HL-60/S4 treated with retinoic acid at 250 ng/mL for 4 days and 3 days (cell line): ENCODE results near the gene SLC44A4.
"Not testable (repeated sequence)": the region's sequence is repeated elsewhere in the genome, so short reads cannot be mapped to it uniquely, and the experiment has no call there.

Experiments
- in situ Hi-C: fragments of 300-500 bp; cut with MboI; formaldehyde crosslinking; loops from 2 replicates; pipeline ENCODE4 v1.7.0; 2022; ENCODE audit warnings: low sequenced_read_pairs

SLC44A4 gene

GRCh38 chr6:31860349-31860748 lies 18.4 kb downstream of the SLC44A4 start:
- in situ Hi-C loops, result no loop called here

GRCh38 chr6:31859923-31860322 lies 18.9 kb downstream of the SLC44A4 start:
- in situ Hi-C loops, result no loop called here

DNA sequence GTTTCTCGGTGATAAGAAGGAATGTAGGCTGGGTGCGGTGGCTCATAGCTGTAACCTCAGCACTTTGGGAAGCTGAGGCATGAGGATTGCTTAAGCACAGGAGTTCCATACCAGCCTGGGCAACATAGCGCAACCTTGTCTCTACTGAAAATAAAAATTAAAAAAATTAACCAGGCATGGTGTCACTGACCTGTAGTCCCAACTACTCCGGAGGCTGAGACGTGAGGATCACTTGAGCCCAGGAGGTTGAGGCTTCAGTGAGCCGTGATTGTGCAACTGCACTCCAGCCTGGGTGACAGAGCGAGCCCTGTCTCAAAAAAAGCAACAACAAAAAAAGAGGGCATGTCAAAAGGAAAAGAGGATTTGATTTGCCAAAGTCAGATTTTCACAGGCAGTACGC lies 20.1 kb downstream of the SLC44A4 start:
- in situ Hi-C loops, result no loop called here

DNA sequence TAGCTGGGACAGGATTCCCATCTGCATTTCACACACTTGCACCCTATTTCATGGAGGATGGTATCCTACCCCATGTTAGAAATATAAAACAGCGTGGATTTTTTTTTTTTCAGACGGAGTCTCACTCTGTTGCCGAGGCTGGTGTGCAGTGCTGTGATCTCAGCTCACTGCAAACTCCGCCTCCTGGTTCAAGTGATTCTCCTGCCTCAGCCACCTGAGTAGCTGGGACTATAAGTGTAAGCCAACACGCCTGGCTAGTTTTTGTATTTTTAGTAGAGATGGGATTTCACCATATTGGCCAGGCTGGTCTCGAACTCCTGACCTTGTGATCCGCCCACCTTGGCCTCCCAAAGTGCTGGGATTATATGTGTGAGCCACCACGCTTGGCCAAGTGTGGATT lies 21.0 kb downstream of the SLC44A4 start:
- in situ Hi-C loops, result not testable (repeated sequence)

GRCh38 chr6:31851980-31852718 lies 26.6 kb downstream of the SLC44A4 start:
- in situ Hi-C loops, result not testable (repeated sequence)

DNA sequence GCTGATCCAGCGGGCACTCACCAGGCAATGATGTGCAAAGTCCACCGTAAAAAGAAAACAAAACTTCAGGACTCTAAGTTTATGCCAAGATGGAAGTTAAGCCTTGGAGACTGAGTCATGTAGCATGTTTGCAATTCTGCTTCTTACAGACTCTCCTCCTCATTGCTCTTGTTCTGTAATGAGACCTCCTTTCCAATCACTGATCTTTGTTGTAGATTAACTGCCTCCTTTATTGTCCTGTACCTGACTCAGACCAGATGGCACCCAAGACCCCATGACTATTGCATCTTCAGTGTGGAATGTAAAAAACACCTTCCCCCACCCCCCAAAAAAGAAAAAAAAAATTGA lies 27.3 kb downstream of the SLC44A4 start:
- in situ Hi-C loops, result no loop called here

GRCh38 chr6:31850765-31851484 lies 27.9 kb downstream of the SLC44A4 start:
- in situ Hi-C loops, result no loop called here

- in situ Hi-C loops, result no loop called here
Measured at GRCh38 chr6:31847276-31847978, 31.4 kb downstream of the SLC44A4 start.

- in situ Hi-C loops, result no loop called here
Measured at GRCh38 chr6:31844507-31844906, 34.3 kb downstream of the SLC44A4 start.

DNA sequence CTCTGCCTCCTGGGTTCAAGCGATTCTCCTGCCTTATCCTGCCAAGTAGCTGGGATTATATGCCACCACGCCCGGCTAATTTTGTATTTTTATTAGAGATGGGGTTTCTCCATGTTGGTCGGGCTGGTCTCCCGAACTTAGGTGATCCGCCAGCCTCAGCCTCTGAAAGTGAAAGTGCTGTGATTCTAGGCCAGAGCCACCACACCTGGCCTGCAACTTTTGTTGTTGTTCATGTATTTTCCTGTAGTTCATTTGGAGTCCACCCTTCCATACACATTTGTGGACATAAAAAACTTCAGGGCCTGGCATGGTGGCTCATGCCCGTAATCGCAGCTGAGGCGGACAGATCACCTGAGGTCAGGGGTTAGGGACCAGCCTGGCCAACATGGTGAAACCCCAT lies 36.7 kb downstream of the SLC44A4 start:
- in situ Hi-C loops, result no loop called here

DNA sequence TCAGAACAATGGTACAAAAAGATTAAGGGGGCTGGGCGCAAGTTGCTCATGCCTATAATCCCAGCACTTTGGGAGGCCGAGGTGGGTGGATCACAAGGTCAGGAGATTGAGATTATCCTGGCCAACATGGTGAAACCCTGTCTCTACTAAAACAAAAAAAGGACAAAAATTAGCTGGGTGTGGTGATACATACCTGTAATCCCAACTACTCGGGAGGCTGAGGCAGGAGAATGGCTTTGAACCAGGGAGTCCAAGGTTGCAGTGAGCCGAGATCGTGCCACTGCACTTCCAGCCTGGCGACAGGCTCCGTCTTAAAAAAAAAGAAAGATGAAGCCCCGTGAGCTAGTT lies 39.0 kb downstream of the SLC44A4 start:
- in situ Hi-C loops, result not testable (repeated sequence)

DNA sequence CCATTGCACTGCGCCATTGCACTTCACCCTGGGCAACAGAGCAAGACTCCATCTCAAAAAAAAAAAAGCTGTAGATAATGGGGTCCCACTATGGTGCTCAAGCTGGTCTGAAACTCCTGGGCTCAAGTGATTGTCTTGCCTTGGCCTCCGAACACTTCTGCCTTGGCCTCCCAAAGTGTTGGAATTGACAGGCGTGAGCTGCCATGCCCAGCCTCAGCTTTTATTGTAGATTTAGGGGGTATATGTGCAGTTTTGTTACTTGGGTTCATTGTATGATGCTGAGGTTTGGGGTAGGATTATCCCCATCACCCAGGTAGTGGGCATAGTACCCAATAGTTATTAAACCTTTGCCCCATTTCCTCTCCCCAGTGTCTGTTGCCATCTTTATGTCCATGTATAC lies 39.8 kb downstream of the SLC44A4 start:
- in situ Hi-C loops, result no loop called here

- in situ Hi-C loops, result not testable (repeated sequence)
Measured at GRCh38 chr6:31838114-31838553, 40.7 kb downstream of the SLC44A4 start.

DNA sequence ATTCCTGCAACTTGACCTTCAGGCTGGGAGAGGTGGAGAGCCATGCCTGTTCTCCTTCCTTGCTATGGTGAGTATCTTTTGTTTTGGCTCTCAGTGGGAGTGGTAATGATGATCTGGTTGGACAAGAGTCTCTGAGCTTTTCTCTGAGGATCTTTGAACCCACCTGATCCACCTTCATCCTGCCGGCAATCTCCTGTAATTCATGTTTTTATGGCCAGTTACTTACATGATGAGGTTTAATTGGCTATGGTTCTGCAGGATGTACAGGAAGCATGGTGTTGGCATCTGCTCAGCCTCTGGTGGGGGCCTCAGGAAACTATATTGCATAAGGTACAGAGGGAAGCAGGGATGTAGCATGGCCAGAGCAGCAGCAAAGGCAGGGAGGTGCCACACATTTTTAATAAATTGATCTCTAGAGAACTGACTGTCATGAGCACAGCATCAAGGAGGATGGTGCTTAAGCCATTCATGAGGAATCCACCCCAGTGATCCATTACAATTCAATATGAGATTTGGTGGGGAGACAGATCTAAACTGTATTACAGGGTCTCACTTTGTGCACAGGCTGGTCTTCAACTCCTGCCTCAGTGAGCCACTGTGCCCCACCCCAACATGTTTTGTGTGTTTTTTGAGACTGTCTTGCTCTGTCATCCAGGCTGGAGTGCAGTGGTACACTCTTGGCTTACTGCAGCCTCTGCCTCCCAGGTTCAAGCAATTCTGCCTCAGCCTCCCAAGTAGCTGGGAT lies 41.3 kb downstream of the SLC44A4 start:
- in situ Hi-C loops, result no loop called here

DNA sequence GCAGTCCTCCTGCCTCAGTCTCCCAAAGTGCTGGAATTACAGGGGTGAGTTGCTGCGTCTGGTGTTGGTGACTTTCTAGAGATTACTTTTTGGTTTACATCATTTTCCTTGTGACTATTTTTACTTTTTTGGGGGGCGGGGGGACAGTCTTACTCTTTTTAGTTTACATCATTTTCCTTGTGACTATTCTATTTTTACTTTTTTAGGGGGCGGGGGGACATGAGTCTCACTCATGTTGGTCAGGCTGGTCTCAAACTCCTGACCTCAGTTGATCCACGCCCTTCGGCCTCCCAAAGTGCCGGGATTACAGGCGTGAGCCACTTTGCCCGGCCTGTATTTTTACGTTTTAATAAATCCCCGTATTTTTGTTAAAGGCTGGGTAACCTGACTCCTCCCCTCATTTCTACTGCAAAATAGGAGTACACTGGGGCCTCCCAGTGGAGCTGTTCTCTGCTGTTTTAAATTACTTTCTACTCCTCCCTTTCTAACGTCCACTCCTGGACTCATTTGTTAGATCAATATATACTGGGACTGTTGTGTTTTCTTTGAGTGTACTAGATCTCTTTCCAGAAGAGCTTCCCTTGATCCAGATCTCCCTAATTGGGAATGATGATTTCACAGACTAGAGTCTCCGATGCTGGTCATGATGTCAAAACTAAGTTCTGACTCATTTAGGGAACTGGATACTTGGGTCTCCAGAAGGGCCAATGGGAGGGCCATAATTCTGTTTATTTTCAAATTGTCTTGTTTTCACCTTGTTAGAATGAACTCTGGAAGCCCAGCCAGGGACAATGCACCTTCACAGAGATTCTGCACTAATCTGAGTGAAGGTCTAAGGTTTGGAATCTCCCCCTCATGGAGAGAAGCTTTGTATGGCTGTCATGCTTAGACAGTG lies 42.1 kb downstream of the SLC44A4 start:
- in situ Hi-C loops, result no loop called here

- in situ Hi-C loops, result no loop called here
Measured at GRCh38 chr6:31836047-31836473, 42.7 kb downstream of the SLC44A4 start.

GRCh38 chr6:31834367-31835250 lies 44.2 kb downstream of the SLC44A4 start:
- in situ Hi-C loops, result no loop called here

DNA sequence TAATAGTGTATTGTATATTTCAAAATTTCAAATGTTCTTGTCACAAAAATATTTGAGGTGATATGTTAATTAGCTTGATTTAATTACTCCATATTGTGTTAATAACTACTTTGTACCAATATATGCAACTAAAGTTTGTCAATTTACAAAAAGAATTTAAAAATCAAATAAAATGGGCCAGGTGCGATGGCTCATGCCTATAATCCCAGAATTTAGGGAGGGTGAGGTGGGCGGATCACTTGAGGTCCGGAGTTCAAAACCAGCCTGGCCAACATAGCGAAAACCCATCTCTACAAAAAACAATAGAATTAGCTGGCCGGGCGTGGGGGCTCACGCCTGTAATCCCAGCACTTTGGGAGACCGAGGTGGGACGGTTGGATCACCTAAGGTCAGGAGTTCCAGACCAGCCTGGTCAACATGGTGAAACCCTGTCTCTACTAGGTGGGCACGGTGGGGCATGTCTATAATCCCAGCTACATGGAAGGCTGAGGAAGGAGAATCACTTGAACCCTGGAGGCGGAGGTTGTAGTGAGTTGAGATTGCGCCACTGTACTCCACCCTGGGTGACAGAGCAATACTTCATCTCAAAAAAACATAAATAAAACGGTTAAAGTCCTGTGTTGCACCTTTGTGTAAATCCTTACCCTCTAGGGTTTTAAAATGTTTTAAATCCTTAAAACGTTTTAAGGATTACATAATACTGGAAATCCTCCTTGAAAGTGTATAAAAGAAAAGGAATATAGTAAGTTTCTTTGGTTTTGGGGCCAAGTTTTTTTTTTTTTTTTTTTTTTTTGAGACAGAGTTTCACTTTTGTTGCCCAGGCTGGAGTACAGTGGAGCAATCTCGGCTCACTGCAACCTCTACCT lies 47.2 kb downstream of the SLC44A4 start:
- in situ Hi-C loops, result no loop called here
